NCI-H510A (cell line): ENCODE measurements around the gene GARIN6.
"Not testable (repeated sequence)": the region's sequence is repeated elsewhere in the genome, so short reads cannot be mapped to it uniquely, and the experiment has no call there.

Source experiments
- DNase-seq: peaks from one replicate; lab custom pipeline; 2025; lab: John Stamatoyannopoulos, UW

Gene GARIN6

GRCh38 chr12:99647453-99647852, at the start of gene GARIN6:
Gene GARIN6, plus strand, starts transcription at chr12:99647753. Its CDS starts 422 bp downstream, at chr12:99648175.
- no peak for DNase-seq

- no peak for DNase-seq
These were observed 48.8 kb upstream of the GARIN6 start for GRCh38 chr12:99598785-99599184.

- DNase-seq: no peak
These were observed 47.2 kb upstream of the GARIN6 start for GRCh38 chr12:99600388-99600787.

GRCh38 chr12:99609455-99610181, 37.9 kb upstream of the GARIN6 start:
- no peak for DNase-seq

GRCh38 chr12:99611117-99611516, 36.4 kb upstream of the GARIN6 start:
- DNase-seq: no peak

- no peak for DNase-seq
These were observed 36.0 kb upstream of the GARIN6 start for GRCh38 chr12:99611599-99611998.

- DNase-seq: no peak
These were observed 28.9 kb upstream of the GARIN6 start for GRCh38 chr12:99618657-99619056.

- DNase-seq: no peak
These were observed 28.0 kb upstream of the GARIN6 start for GRCh38 chr12:99619389-99620158.

GRCh38 chr12:99620159-99620479, 27.4 kb upstream of the GARIN6 start:
- DNase-seq: no peak

- not testable (repeated sequence) for DNase-seq
These were observed 23.0 kb upstream of the GARIN6 start for GRCh38 chr12:99624591-99624990.

- no peak for DNase-seq
These were observed 20.1 kb upstream of the GARIN6 start for GRCh38 chr12:99627459-99627858.

- DNase-seq: no peak
These were observed 2.9 kb upstream of the GARIN6 start for GRCh38 chr12:99644629-99645028.

- no peak for DNase-seq
These were observed 630 bp downstream of the GARIN6 start for GRCh38 chr12:99648183-99648582.

GRCh38 chr12:99649551-99649950, 2.0 kb downstream of the GARIN6 start:
- DNase-seq: no peak

GRCh38 chr12:99658671-99659349, 11.3 kb downstream of the GARIN6 start:
- DNase-seq: no peak

GRCh38 chr12:99670635-99671034, 23.1 kb downstream of the GARIN6 start:
- no peak for DNase-seq

GRCh38 chr12:99680276-99680675, 32.7 kb downstream of the GARIN6 start:
- no peak for DNase-seq

- no peak for DNase-seq
These were observed 38.6 kb downstream of the GARIN6 start for GRCh38 chr12:99686142-99686541.

- no peak for DNase-seq
These were observed 47.5 kb downstream of the GARIN6 start for GRCh38 chr12:99695050-99695449.
